NCI-H446 treated with DMSO at 0.1 percent for 48 hours (cell line): ENCODE measurements around the gene MEMO1.
"Not testable (repeated sequence)": the region's sequence is repeated elsewhere in the genome, so short reads cannot be mapped to it uniquely, and the experiment has no call there.

Source experiments
- DNase-seq: peaks from one replicate; lab custom pipeline; 2025; lab: John Stamatoyannopoulos, UW

Gene MEMO1

DNA sequence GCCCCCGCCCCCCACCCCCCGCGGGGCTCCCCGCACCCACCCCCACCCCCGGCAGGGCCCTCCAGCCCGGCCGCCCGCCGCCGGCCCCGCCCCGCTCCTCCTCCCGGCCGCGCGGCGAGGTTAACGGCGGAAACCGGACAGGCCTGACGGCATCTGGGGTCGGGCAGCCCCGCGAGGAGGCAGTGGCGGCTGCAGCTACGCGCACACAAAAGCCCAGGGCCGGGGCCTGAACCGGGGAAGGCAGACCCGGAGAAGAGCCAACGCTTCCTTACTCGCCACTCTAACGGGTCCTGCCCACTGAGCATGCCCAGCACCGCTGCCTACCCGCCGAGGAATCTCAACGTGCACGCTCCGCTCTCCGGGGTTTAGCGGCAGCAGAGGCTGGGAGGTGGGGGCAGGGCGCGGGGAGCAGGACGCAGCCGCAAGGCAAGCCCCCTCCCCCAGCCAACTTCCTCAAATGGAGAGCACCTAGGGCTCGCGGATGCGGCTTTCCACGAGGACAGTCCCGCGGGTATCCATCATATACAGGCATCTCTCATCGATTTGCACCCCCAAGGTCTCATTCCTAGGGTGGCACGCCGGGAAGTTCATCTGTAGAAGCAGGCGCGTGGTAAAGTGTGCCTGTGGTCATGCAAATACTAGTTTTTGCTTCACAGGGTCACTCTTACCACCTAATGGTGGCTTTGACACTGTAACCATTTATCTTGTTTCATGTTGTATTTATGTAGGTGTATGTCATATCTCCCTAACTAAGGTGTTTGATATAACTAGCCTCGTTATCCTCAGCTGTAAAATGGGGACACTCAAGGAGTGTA lies at the start of gene MEMO1:
TSS of gene MEMO1 (minus strand) at position 339 of the 815 bp plus-strand sequence. CDS start 761 bp downstream, outside the sequence.
- peak; percentile 89 for DNase-seq

DNA sequence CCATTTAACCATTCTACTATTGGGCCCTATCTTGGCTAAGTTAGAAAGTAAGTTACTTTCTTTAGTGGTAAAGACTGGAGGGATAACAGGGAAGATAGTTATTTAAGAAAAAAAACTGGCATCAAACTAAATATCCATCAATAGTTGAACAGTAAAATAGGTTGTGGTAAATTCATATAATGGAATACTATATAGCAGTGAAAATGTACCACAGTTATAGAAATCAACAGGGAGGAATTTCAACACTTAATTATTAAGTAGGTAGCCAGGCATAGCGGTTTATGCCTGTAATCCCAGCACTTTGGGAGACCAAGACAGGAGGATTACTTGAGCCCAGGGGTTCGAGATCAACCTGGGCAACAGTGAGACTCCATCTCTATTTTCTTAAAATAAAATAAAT lies 49.5 kb upstream of the MEMO1 start:
- DNase-seq = no peak

GRCh38 chr2:32058130-32058529 lies 47.3 kb upstream of the MEMO1 start:
- no peak for DNase-seq

DNA sequence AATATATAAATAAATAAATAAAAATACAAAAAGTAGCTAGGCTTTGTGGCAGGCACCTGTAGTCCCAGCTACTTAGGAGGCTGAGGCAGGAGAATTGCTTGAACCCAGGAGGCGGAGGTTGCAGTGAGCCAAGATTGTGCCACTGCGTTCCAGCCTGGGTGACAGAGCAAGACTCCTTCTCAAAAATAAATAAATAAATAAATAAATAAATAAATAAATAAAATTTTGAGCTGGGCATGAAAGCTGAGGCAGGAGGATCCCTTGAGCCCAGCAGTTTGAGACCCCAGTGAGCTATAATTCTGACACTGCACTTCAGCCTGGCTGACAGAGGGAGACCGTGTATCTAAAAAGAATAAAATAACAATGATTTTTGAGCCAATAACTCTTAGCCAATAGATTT lies 43.8 kb upstream of the MEMO1 start:
- not testable (repeated sequence) for DNase-seq

GRCh38 chr2:32051836-32052439 lies 41.1 kb upstream of the MEMO1 start:
- DNase-seq = no peak

GRCh38 chr2:32043561-32043960 lies 32.8 kb upstream of the MEMO1 start:
- DNase-seq = no peak

DNA sequence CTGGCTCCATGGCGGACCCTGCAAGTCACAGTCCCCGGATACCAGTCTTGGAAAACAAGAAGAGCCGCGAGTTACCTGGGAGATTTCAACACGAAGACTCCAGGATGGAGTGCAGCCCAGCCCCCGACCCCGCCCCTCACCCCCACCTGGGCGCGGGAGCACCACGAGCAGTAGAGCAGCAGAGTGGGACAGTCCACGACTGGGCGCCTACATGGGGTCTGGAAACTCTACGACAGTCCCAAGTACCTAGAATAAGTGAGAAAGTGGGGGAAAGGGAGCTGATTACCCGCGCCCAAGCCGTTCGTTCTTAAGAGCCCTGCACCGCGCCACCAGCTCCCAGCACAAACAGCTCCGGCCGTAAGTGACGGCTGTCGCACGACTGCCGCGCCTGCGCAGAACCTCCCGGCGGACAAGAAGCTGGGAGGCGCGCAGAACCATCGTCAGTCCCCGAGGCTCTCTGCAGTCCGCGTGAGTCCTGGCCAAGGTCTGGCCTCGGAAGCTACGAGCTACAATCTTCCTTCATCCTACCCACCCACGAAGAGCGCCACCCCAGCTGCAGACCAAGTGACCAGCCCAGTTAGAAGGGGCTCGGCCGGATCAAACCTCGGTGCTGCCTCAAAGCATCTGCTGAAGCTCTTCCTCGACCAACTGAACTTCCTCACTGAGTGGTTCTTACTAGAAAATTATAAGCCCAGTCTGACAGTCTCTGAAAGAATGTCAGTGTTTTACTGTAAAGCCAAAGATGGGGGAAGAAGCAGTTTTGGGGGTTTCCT lies 28.8 kb upstream of the MEMO1 start, which contains the start of gene DPY30:
TSS of gene DPY30 (minus strand) at position 359 of the 773 bp plus-strand sequence. CDS start at position 10, 349 bp downstream.
- DNase-seq = peak; percentile 82

DNA sequence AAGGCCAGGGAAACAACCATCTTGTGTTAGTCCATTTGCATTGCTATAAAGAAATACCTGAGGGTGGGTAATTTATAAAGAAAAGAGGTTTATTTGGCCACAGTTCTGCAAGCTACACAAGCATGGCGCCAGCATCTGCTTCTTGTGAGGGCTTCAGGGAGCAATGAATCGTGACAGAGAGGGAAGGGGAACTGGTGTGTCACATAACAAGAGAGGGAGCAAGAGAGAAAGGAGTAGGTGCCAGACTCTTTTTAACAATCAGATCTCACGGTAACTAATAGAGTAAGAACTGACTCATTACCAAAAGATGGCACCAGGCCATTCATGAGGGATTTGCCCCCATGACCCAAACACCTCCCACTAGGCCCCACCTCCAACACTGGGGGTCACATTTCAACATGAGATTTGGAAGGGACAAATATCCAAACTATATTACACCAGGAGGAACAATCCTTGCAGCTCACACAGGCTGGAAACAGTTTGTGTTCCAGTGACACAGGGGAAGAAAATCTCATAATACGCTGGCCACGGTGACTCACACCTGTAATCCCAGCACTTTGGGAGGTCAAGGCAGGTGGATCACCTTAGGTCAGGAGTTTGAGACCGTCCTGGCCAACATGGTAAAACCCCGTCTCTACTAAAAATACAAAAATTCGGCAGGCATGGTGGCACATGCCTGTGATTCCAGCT lies 23.5 kb upstream of the MEMO1 start:
- DNase-seq = not testable (repeated sequence)

DNA sequence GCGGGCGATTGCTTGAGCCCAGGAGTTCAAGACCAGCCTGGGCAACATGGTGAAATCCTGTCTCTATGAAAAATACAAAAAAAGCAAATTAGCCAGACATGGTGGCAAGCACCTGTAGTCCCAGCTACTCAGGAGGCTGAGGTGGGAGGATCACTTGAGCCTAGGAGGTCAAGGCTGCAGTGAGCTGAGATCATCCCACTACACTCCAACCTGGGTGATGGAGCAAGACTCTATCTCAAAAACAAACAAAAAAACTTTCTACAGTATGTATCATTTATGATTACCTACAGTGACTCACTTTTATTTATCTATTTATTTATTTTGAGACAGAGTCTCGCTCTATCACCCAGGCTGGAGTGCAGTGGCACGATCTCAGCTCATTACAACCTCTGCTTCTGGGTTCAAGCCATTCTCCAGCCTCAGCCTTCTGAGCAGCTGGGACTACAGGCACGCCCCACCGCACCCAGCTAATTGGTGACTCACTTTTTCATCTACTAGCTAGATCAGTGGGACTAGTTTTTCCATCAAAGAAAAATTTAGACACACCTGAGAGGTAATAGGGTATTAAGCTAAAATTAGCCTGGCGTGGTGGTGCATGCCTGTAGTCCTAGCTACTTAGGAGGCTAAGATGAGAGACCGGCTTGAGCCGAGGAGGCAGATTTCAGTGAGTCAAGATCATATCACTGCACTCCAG lies 8.1 kb upstream of the MEMO1 start:
- not testable (repeated sequence) for DNase-seq

DNA sequence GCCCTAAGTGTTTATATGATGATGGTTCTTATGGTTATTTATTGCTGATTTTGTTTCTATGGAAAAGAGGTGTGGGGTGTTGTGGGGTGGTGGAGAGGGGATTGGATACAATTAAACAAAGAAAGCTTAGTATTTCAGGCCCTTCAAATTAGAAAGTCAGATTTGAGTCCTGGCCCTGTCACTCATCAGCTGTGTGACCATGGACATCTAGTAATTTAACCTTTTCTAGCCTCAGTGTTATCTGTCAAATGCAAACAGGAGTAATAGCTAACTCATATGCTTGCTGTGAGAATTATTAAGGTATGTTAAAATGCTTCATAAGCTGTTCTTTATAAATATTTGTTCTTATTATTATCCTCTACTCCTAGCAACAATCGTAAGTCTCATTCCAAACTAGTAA lies 2.1 kb upstream of the MEMO1 start:
- DNase-seq = no peak

DNA sequence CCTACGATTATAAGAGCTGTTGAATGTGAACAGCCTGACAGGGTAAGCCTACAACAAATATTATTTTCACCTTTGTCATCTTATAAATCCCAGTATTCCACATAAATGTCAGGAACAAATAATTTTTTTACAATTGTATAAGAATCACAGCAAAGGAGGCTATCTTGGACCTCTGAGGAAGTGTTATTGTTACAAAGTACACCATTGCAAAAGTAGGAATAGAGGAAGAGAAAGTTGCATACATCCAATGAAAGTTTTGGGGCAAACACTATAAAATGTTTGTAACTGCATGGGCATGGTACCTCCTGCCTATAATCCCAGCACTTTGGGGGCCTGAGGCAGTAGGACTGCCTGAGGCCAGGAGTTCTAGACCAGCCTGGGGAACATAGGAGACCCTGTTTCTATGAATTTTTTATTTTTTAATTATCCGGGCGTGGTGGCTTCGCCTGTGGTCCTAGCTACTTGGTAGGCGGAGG lies 715 bp upstream of the MEMO1 start:
- DNase-seq = no peak

DNA sequence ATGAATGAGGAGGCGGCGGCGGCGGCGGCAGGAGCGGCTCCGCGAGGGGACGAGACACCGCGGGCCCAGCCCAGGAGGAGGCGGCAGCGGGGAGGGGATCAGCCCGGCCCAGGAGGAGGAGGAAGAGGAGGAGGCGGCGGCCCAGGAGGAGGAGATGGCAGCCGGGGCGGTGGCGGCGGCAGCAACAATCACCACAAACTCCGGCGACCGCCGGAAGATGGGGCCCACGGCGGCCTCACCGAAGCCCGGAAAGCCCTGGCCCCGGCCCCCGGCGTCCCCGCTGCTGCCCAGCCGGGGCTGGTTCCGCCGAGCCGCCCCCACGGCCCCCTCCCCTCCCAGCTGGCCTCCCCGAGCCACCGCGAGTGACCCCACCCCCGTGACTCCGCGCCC lies 533 bp downstream of the MEMO1 start:
- not testable (repeated sequence) for DNase-seq

DNA sequence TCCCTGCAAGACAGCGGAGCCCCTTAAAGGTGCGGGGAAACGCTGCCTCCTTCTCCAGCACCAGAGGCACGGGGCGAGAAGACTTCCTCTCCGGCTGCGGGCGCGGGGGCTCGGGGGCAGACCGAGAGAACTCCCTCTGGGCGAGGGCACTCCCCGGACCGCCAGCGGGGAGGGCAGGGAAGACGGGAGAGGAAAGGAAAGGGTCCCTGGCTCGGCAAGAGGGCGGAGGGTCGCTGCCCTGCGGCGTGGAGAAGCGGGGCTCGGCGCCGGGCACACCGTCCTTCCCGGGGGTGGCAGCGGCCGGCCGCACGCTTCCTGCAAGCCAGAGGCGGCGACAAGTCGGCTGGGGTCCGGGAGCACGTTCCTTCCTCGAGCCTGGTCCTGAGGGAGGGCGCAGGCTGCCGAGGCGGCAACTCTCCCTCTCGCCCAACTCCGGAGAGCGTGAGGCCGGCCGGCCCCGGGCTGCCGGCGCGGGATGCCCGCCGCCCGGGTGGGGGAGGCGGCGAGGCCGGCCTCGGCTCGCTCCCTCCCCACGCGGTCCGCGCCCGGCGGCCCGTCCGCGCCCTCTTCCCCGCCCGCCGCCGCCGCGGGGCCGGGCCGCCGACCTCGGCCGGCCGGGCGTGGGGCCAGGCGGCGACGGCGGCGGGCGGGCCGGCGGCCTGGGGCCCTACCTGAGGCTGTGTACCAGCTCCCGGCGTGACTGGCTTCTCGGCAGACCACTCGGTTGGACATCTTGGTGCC lies 1.1 kb downstream of the MEMO1 start:
- DNase-seq = no peak

DNA sequence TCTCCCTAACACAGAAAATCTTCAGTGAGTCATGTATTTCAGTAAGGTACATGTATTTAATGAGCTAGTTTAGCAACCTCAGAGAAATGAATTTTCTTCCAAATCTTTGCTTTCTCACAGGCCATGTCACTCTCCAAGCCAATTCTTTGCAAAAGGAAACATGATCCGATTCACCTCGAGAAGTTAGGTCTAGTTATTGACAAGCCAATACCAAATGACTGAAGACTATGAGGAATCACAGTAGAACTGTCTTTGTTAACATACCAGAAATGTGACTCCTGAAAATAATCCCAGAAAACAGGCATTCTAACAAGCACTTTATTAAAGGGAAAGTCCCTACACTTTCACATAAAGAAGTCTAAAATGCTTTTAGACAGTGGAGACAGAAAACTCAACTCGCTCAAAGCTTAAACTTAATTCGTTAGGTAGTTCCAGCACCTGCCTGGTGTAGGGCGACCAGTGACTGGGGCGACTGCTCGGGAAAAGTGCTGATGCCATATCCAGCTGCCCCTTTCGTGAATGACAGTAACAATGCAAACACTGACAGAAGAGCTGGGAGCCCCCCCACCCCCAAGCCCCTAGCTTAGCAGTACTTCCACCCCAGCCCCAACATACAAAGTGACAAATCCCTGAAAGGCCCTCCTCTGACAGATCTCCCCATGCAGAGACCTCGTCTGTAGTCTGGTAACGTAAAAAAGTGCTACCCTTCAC lies 1.8 kb downstream of the MEMO1 start:
- no peak for DNase-seq

DNA sequence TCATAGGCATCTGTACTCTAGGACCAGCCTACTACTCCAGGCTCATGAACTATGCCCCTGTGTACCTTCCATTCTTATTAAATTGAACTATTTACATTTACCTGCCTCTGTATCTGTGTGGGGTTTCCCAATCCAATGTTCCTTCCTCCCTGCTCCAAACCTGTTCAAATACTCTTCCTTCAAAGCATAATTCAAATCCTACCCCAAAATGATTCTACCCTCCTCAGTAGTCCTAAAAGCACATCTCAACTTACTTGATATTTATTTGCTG lies 3.8 kb downstream of the MEMO1 start:
- DNase-seq = no peak

DNA sequence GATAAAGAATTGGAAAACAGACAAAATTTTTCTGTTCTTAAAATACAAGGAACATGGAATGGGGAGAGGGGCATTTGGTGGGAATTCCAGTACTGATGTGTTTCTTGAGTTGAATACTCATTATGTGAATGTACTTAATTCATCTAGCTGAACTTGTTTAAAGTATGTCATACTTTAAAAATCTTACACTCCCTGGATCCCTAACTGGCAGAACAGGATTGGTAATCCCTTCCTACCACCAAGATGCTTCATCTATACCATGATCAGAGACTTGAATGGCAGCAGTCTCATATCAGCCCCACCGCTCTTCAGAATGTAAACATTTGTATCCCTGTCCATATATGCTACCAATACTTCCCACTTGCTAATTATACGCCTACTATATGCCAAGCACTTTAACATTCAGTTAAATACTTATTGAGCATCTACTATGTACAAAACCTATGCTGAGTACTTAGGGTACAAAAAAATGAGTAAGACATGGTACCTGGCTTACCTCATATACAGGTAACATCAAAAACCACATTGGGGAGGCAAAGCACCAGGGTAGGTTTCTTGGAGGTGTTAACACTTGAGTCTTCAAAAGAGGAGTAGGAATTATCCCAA lies 5.3 kb downstream of the MEMO1 start:
- no peak for DNase-seq

- no peak for DNase-seq
Measured at GRCh38 chr2:32003791-32004190, 7.0 kb downstream of the MEMO1 start.

GRCh38 chr2:32002406-32002805 lies 8.4 kb downstream of the MEMO1 start:
- DNase-seq = no peak

DNA sequence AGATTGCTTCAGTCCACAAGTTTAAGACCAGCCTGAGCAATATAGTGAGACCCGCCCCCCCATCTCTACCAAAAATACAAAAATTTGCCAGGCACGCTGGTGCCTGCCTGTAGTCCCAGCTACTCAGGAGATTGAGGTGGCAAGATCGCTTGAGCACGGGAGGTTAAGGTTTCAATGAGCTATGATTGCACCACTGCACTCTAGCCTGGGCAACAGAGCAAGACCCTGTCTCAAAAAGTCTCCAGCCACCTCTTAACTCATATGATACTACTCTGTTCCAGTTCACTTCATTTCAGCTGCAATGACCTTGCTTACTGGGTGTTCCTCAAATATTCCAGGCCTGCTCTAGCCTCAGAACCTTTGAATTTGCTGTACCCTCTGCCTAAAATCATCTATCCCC lies 11.4 kb downstream of the MEMO1 start:
- DNase-seq = no peak
